ENCODE data around the gene TXLNA.

DNA sequence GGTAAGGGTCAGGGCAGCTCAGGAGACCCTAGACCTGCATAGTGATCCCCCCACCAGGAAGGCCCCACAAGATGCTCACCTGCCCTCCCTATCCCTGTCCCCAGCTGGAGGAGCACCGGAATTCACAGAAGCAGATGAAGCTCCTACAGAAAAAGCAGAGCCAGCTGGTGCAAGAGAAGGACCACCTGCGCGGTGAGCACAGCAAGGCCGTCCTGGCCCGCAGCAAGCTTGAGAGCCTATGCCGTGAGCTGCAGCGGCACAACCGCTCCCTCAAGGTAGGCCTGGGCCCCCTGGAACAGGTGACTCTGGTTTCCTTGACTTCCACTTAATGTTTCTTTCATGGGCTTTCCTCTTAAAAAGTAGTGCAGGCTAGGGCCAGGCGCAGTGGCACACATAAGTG is 8.4 kb downstream of the TXLNA start:
- TF ChIP-seq CTCF (IDR thresholded peaks at IDR 0.05) (no peak), POLR2AphosphoS5 (IDR thresholded peaks at IDR 0.05) (no peak), POLR2A (IDR thresholded peaks at IDR 0.05) (no peak)
